Measurements from ENCODE around the gene TFPI.

The TFPI gene

GRCh38 chr2:187504312-187504921 lies 49.8 kb downstream of the TFPI start:
- DNase-seq (ENCODE audit: low read depth in 2 of 2): no peak

GRCh38 chr2:187503700-187504099 lies 50.5 kb downstream of the TFPI start:
- DNase-seq (ENCODE audit: low read depth in 2 of 2): no peak

GRCh38 chr2:187502467-187502866 lies 51.8 kb downstream of the TFPI start:
- DNase-seq (ENCODE audit: low read depth in 2 of 2): no peak

- no peak for DNase-seq (ENCODE audit: low read depth in 2 of 2)
Observed at GRCh38 chr2:187500585-187501359, 53.5 kb downstream of the TFPI start.

GRCh38 chr2:187499941-187500532 lies 54.2 kb downstream of the TFPI start:
- no peak for DNase-seq (ENCODE audit: low read depth in 2 of 2)

GRCh38 chr2:187497858-187498463 lies 56.3 kb downstream of the TFPI start:
- DNase-seq (ENCODE audit: low read depth in 2 of 2): no peak

- no peak for DNase-seq (ENCODE audit: low read depth in 2 of 2)
Observed at GRCh38 chr2:187497140-187497539, 57.1 kb downstream of the TFPI start.

GRCh38 chr2:187495324-187495723 lies 58.9 kb downstream of the TFPI start:
- DNase-seq (ENCODE audit: low read depth in 2 of 2): no peak

GRCh38 chr2:187493877-187494568 lies 60.2 kb downstream of the TFPI start:
- DNase-seq (ENCODE audit: low read depth in 2 of 2): no peak

- no peak for DNase-seq (ENCODE audit: low read depth in 2 of 2)
Observed at GRCh38 chr2:187493180-187493579, 61.1 kb downstream of the TFPI start.

GRCh38 chr2:187486241-187486640 lies 68.0 kb downstream of the TFPI start:
- DNase-seq (ENCODE audit: low read depth in 2 of 2): no peak

GRCh38 chr2:187485523-187485922 lies 68.7 kb downstream of the TFPI start:
- DNase-seq (ENCODE audit: low read depth in 2 of 2): no peak

- DNase-seq (ENCODE audit: low read depth in 2 of 2): no peak
Observed at GRCh38 chr2:187483537-187483936, 70.7 kb downstream of the TFPI start.

GRCh38 chr2:187482796-187483195 lies 71.4 kb downstream of the TFPI start:
- no peak for DNase-seq (ENCODE audit: low read depth in 2 of 2)

GRCh38 chr2:187481543-187481942 lies 72.7 kb downstream of the TFPI start:
- DNase-seq (ENCODE audit: low read depth in 2 of 2): no peak

- no peak for DNase-seq (ENCODE audit: low read depth in 2 of 2)
Observed at GRCh38 chr2:187478719-187479118, 75.5 kb downstream of the TFPI start.

GRCh38 chr2:187477051-187477450 lies 77.2 kb downstream of the TFPI start:
- no peak for DNase-seq (ENCODE audit: low read depth in 2 of 2)

- DNase-seq (ENCODE audit: low read depth in 2 of 2): no peak
Observed at GRCh38 chr2:187475499-187476248, 78.6 kb downstream of the TFPI start.

- no peak for DNase-seq (ENCODE audit: low read depth in 2 of 2)
Observed at GRCh38 chr2:187470698-187471097, 83.5 kb downstream of the TFPI start.

- no peak for DNase-seq (ENCODE audit: low read depth in 2 of 2)
Observed at GRCh38 chr2:187469538-187469937, 84.7 kb downstream of the TFPI start.

- DNase-seq (ENCODE audit: low read depth in 2 of 2): no peak
Observed at GRCh38 chr2:187468262-187468661, 86.0 kb downstream of the TFPI start.
